Measurements from ENCODE around the gene BABAM2. TPM values are rescaled to one million over a fixed set of nuclear protein-coding genes. Genes with fewer than 3 reads are reported as not detected.
"Not testable (repeated sequence)": the region's sequence is repeated elsewhere in the genome, so short reads cannot be mapped to it uniquely, and the experiment has no call there.

Gene BABAM2
- total and polyA plus RNA-seq, 2 of the 4 experiments (the other 2 are of a cell fraction): 20.9 to 23.1 TPM

- Histone ChIP-seq H4K91ac (ENCODE audit: insufficient read depth, low read depth, low read length) (no peak overlapping the region), H2BK20ac (ENCODE audit: low read depth, low read length) (no peak overlapping the region), H2BK5ac (ENCODE audit: low read depth, low read length, poor library complexity, severe bottlenecking) (no peak overlapping the region), H3K4me1 (ENCODE audit: control insufficient read depth, insufficient read depth, low read length) (no peaks in the 10 kb centered on the region), H2AFZ (replicated peaks; ENCODE audit: low read length, poor library complexity) (no peak overlapping the region), H4K20me1 (ENCODE audit: insufficient read depth, low read length) (no peaks in the 10 kb centered on the region), H3K36me3 (ENCODE audit: control insufficient read depth, insufficient read depth, low read length) (peaks cover 2% of the 10 kb centered on the region; the same call in 1 of the 2 replicates), H2AK5ac (ENCODE audit: low read depth, low read length) (no peak overlapping the region), H3K18ac (ENCODE audit: low read depth, low read length) (no peak overlapping the region), H2AK9ac (replicated peaks; ENCODE audit: low read depth, low read length, poor library complexity) (no peak overlapping the region), H3K14ac (replicated peaks; ENCODE audit: low read depth, low read length) (no peak overlapping the region), H3K4ac (ENCODE audit: low read depth, low read length) (no peak overlapping the region), H3K4me2 (ENCODE audit: low read depth, low read length) (no peak overlapping the region), H3K23ac (ENCODE audit: low read depth, low read length) (no peak overlapping the region), H2BK15ac (ENCODE audit: low read depth, low read length) (no peak overlapping the region), H2BK120ac (ENCODE audit: low read depth, low read length) (no peak overlapping the region), H3K27me3 (ENCODE audit: control insufficient read depth, insufficient read depth, low read length) (no peaks in the 10 kb centered on the region), H4K8ac (ENCODE audit: low read depth in 2 of 2, low read length in 2 of 2) (no peak overlapping the region), H3K9ac (ENCODE audit: low read depth, low read length) (no peak overlapping the region), H3K56ac (ENCODE audit: extremely low read depth, insufficient read depth, low read length) (no peak overlapping the region), H4K5ac (ENCODE audit: low read depth, low read length) (no peak overlapping the region), H3K79me1 (ENCODE audit: low read depth in 1 of 2, low read length in 2 of 2) (peaks cover 0 to 3% of the 10 kb centered on the region in 2 experiments; a peak in 1 of 4 replicates), H3K9me1 (ENCODE audit: insufficient read depth, low read length) (no peaks in the 10 kb centered on the region), H3K27ac (ENCODE audit: insufficient read depth, low read length) (no peak overlapping the region), H3K9me3 (ENCODE audit: control insufficient read depth, insufficient read depth, low read length) (no peaks in the 10 kb centered on the region), H3K4me3 (ENCODE audit: insufficient read depth, low read depth, low read length) (no peak overlapping the region)
- intact Hi-C loops (cut with micrococcal nuclease) (no loop called here), dilution Hi-C loops (cut with HindIII; ENCODE audit: low sequenced_read_pairs, unreplicated experiment) (no loop called here), in situ Hi-C loops (cut with MboI; ENCODE audit: low sequenced_read_pairs) (no loop called here)
- CTCF ChIA-PET: no interaction called here
- ATAC-seq (ENCODE audit: low read depth): no peak
- peak; percentile 24 for DNase-seq
- BruUV-seq (replicated peaks): no TSS peak
- POLR2A ChIA-PET (ENCODE audit: unreplicated experiment): interaction anchor here (0.6 kb wide), 1 partner anchor 28 kb away, joined by 7 read pairs; no protein-coding TSS in a partner anchor
- no peak for TF ChIP-seq FOS (IDR thresholded peaks at IDR 0.05; ENCODE audit: low read depth, low read length)
- TF ChIP-seq CEBPB (IDR thresholded peaks at IDR 0.05; ENCODE audit: low read depth, low read length): no peak
- TF ChIP-seq MXI1 (IDR thresholded peaks at IDR 0.05; ENCODE audit: borderline replicate concordance, low read depth, low read length): no peak
- no peak for TF ChIP-seq RAD21 (IDR thresholded peaks at IDR 0.05; ENCODE audit: low read length)
- TF ChIP-seq, protein P1, sequence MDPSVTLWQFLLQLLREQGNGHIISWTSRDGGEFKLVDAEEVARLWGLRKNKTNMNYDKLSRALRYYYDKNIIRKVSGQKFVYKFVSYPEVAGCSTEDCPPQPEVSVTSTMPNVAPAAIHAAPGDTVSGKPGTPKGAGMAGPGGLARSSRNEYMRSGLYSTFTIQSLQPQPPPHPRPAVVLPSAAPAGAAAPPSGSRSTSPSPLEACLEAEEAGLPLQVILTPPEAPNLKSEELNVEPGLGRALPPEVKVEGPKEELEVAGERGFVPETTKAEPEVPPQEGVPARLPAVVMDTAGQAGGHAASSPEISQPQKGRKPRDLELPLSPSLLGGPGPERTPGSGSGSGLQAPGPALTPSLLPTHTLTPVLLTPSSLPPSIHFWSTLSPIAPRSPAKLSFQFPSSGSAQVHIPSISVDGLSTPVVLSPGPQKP (IDR thresholded peaks at IDR 0.05; ENCODE audit: borderline replicate concordance, low read depth, low read length): no peak
- TF ChIP-seq RFX5 (IDR thresholded peaks at IDR 0.05; ENCODE audit: low read depth, low read length): no peak
- no peak for TF ChIP-seq POLR2A (IDR thresholded peaks at IDR 0.05; ENCODE audit: low read depth, low read length)
- no peak for TF ChIP-seq USF2 (IDR thresholded peaks at IDR 0.05; ENCODE audit: low read depth, low read length)
- WGBS, 2 experiments (ENCODE audit: extremely low coverage in 2 of 2, insufficient read length in 1 of 2): no CpG with 5 or more reads among the region's 4 CpGs
These were observed 134.6 kb downstream of the BABAM2 start for GRCh38 chr2:28025123-28025522.

DNA sequence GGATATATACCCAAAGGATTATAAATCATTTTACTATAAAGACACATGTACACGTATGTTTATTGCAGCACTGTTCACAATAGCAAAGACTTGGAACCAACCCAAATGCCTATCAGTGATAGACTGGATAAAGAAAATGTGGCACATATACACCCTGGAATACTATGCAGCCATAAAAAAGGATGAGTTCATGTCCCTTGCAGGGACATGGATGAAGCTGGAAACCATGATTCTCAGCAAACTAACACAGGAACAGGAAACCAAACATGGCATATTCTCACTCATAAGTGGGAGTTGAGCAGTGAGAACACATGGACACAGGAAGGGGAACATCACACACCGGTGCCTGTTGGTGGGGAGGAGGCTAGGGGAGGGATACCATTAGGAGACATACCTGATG lies 135.7 kb downstream of the BABAM2 start:
- H3K27ac ChIP-seq (ENCODE audit: insufficient read depth, low read length); POLR2A ChIA-PET (ENCODE audit: unreplicated experiment): not testable (repeated sequence)

More for the DNA sequence above, 135.7 kb downstream of the BABAM2 start:
- H3K9me1 ChIP-seq (ENCODE audit: insufficient read depth, low read length); DNase-seq; H3K56ac ChIP-seq (ENCODE audit: extremely low read depth, insufficient read depth, low read length); H3K18ac ChIP-seq (ENCODE audit: low read depth, low read length); H2AK9ac ChIP-seq (replicated peaks; ENCODE audit: low read depth, low read length, poor library complexity); H3K27me3 ChIP-seq (ENCODE audit: control insufficient read depth, insufficient read depth, low read length); H3K36me3 ChIP-seq (ENCODE audit: control insufficient read depth, insufficient read depth, low read length); H2BK120ac ChIP-seq (ENCODE audit: low read depth, low read length); H3K4me3 ChIP-seq (ENCODE audit: insufficient read depth, low read depth, low read length); H3K23ac ChIP-seq (ENCODE audit: low read depth, low read length); H2BK20ac ChIP-seq (ENCODE audit: low read depth, low read length); BruUV-seq (replicated peaks); dilution Hi-C loops (cut with HindIII; ENCODE audit: low sequenced_read_pairs, unreplicated experiment); ATAC-seq (ENCODE audit: low read depth); CTCF ChIA-PET; H3K9ac ChIP-seq (ENCODE audit: low read depth, low read length); H4K20me1 ChIP-seq (ENCODE audit: insufficient read depth, low read length); H3K4me1 ChIP-seq (ENCODE audit: control insufficient read depth, insufficient read depth, low read length); H3K9me3 ChIP-seq (ENCODE audit: control insufficient read depth, insufficient read depth, low read length); H2BK15ac ChIP-seq (ENCODE audit: low read depth, low read length); H4K8ac ChIP-seq (ENCODE audit: low read depth in 2 of 2, low read length in 2 of 2); H4K91ac ChIP-seq (ENCODE audit: insufficient read depth, low read depth, low read length); intact Hi-C loops (cut with micrococcal nuclease); H3K14ac ChIP-seq (replicated peaks; ENCODE audit: low read depth, low read length); H3K4me2 ChIP-seq (ENCODE audit: low read depth, low read length); H4K5ac ChIP-seq (ENCODE audit: low read depth, low read length); H2AFZ ChIP-seq (replicated peaks; ENCODE audit: low read length, poor library complexity); H3K4ac ChIP-seq (ENCODE audit: low read depth, low read length); H2BK5ac ChIP-seq (ENCODE audit: low read depth, low read length, poor library complexity, severe bottlenecking); in situ Hi-C loops (cut with MboI; ENCODE audit: low sequenced_read_pairs); H3K79me1 ChIP-seq (ENCODE audit: low read depth in 1 of 2, low read length in 2 of 2); H2AK5ac ChIP-seq (ENCODE audit: low read depth, low read length): not testable (repeated sequence)
- WGBS, 2 experiments (ENCODE audit: extremely low coverage in 2 of 2, insufficient read length in 1 of 2): no CpG with 5 or more reads among the region's 2 CpGs
